ENCODE measurements around the gene DLL1.
A peak's percentile ranks its signal among the peaks of the same experiment; 100 is the strongest.

DLL1 gene

GRCh38 chr6:170294813-170295509 lies 4.1 kb upstream of the DLL1 start:
- DNase-seq = no peak

- no peak for DNase-seq
Observed at GRCh38 chr6:170294298-170294730, 3.4 kb upstream of the DLL1 start.

- DNase-seq = no peak
Observed at GRCh38 chr6:170293341-170294231, 2.7 kb upstream of the DLL1 start.

DNA sequence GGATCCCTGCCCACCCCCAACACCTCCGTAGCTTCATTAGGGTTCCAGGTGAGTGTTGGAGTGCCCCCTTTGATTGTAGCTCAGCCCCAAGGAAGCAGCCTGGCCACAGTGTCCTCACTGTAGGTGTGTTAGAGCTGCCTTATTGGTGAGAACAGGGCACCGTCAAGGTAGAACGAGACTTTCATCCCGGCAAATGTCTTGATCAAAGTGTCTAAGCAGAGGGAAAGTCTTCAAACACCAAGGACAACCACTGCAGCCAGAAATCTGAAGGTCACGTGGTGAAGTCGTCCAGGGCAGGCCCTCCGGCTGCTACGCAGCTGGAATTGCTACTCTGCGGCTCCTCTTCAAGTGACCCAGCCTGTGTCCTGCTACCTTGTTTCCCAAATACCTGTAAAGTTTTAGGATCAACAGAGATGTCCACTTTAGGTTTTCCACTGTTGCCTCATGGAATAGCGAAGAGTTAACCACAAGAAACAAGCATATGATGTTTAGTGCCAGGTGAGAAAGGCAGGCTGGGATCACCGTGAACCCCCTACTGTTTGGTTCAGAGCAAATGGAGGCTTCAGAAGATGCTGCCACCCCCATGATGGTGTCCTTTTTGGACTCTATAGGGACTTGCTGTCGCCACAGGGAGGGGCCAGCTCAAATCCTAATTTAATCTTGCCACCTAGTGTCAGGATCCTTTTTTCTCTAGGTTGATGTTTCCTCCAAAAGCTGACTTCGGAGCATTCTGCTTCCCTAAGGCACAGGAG lies 1.7 kb upstream of the DLL1 start:
- no peak for DNase-seq

- no peak for DNase-seq
Observed at GRCh38 chr6:170292111-170292406, 1.2 kb upstream of the DLL1 start.

DNA sequence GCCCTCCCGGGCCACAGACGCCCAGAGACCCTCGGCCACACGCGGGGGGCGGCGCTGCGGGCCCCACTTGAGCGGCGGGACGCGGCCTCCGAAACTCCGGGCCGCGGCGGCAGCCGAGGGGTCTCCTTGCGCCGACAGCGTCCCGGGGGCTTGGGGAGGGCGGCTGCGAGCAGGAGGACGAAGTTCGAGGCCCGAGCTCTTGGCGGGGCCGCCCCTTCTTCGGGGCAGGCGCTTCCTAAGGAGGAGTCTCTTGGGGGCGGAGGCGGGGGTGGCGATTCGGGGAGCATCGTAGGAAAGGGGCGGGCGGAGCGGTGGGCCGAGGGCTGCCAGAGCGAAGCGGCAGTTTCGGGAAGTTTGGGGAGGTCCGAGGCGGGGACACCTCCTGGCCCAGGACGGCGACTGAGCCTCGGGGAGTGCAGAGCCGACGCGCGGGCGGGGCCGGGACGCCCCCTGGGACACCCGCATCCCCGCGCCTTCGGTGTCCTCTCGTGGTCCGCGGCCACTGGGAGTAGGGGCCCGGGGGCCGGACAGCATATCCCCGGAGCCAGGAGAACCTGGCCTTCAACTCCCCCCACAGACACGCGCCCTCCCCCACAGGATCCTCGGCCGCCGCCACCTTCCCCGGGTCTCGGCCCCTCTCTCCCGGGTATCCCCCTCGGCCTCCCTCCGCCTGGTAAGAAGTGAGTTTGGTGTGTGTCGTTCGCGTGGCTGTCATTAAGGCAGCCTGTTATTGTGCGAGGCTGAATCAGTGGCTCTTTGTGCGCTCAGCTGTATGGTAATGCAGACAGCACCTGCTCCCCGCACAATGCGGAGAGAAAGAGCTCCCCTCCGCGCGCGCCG lies 613 bp upstream of the DLL1 start:
- DNase-seq = peak; percentile 53

DNA sequence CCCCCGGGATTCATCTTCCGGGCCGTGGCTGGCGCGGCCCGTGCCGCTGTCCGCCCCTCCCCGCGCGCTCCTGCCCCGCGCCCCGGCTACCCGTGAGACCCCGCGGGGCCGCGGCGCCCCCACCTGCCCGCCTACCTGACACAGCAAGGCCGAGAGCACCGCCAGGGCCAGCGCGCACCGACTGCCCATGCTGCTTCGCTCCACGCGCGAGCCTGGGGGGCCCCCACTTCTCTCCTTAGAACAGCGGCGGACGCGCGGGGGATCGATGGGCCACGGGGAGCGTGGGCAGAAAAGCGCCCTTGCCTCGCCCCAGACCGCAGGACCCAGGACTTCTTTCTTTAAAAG lies 955 bp downstream of the DLL1 start:
- DNase-seq = no peak

DNA sequence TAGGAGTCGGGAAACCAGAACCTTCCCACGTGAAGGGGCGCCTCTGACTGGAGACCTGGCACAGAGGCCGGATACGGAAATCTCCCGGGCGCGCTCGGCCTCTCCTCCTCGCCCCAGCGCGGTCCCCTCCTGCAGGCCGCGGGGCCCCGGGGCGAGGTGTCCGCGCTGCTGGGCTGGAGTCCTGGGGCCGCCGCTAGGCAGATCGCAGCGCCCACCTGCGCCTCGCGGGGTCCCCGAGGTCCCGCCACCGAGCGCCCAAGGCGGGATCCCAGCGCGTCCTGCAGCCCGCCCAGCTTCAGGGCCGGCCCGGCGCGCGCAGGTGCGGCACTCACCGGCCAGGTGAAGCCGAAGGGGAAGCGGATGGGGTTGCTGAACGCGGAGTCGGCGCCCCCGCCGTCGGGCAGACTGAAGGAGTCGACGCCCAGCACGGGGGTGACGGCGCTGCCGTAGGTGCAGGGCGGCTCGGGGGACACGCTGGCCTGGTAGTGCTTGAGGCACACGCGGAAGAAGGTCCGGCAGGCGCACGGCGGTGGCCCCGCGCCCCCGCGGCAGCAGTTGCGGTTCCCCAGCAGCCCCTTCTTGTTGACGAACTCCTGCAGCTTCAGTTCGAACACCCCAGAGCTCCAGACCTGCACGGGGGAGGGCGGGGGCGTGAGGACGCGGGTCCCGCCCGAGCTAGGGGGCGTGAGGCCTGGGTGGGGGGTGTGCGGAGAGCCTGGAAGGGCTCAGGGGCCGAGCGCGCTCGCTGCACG lies 1.5 kb downstream of the DLL1 start:
- no peak for DNase-seq

DNA sequence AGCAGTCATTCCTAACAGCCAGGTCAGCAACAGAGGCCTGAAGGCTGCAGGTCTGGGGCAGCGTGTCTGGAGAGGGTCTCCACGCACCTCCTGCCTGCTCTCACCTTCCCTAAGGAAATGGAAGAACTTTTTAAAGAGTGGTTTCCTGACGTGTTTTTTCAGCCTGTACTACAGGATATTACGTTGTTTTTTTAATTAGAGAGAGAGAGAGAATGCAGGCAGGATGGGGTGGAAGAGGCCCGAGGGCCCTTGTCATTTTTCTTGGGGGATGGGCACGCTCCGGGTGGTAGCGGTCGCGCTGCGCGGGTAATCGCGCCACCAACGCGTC lies 2.1 kb downstream of the DLL1 start:
- DNase-seq = no peak

DNA sequence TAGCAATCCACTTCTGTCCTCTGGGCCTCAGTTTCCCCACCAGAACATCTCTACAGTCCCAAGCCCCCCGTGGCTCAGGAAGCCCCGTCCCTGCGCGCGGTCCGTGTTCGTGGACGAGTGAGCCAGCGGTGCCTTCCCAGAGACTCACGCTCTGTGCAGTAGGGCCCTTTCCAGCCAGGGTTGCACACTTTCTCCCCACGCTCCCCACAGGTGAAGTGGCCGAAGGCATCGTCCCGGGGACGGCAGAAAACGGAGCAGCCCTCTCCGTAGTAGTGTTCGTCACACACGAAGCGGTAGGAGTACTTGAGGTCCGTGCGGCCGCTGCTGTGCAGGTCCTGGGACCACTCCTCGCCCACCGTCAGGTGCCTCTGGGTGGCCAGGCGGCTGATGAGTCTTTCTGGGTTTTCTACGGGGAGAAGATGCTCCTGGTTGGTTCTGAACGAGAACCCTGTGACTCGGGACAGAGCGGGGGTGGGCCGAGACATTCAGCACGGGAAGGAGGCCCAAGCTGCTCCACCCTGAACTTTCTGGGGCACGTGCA lies 2.7 kb downstream of the DLL1 start:
- DNase-seq = no peak

GRCh38 chr6:170287371-170287876 lies 3.5 kb downstream of the DLL1 start:
- no peak for DNase-seq

DNA sequence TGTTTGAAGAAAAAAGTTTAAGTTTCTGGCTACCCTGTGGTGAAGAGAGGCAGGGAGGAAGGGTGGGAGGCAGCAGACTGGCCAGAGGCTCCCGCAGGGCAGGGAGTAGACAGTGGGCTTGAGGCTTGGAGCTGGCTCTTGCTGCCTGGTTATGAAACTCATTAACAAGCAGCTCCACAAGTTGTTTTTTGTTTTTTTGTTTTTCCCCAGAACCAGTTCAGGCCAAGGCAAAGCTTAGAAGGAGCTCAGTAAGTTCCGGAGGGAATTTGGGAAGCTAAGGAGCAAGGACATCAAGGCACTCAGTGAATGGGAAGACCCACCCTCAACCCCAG lies 4.0 kb downstream of the DLL1 start:
- DNase-seq = no peak

DNA sequence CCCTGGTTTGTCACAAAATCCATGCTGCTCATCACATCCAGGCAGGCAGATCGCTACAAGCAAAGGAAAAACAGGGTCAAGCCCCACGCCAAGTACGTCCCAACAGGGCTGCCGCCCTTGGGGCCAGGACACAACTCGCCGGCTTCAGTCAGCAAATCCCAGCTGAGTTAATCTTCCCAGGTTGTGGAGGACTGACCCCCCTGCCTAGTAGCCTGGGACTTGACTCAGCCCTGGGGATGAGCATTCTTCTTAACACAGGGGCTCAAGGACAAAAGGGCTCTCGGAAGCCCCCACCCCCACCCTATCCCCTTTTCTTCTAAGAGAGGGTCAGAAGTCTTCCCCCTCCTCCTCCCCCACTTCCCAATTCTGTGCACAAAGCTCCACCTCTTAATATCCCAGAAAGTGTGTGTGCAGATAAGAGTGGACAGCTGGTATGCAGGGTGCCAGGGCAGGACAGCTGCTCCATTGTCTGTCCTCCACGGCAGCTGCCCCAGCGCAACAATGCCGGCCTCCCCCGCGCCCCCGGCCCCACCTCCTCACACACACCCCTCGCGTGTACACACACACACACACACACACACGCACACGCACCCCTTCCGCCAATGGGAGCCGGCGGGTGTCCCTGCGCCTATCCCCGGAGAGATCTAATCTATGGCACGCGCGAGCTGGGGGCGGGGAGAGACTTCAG lies 4.5 kb downstream of the DLL1 start:
- no peak for DNase-seq

DNA sequence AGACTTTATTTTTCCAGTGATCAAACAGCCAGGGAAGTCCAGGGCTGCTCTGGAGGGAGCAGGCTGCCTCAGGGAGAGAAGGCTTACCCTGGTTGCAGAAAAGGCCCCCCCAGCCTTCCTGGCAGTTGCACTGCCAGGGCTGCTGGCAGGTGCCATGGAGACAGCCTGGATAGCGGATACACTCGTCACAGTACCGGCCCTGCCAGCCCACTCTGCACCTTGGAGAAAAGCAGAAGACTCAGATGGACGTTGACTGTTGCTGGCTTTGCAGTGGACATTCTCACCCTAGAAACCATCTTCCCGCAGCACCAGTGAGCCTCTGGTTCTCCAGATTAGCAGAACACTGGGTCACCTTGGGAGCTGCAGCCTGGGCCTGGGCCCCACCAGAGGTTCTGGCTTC lies 5.4 kb downstream of the DLL1 start:
- no peak for DNase-seq

- no peak for DNase-seq
Observed at GRCh38 chr6:170284866-170285469, 5.9 kb downstream of the DLL1 start.

- no peak for DNase-seq
Observed at GRCh38 chr6:170284126-170284773, 6.6 kb downstream of the DLL1 start.

DNA sequence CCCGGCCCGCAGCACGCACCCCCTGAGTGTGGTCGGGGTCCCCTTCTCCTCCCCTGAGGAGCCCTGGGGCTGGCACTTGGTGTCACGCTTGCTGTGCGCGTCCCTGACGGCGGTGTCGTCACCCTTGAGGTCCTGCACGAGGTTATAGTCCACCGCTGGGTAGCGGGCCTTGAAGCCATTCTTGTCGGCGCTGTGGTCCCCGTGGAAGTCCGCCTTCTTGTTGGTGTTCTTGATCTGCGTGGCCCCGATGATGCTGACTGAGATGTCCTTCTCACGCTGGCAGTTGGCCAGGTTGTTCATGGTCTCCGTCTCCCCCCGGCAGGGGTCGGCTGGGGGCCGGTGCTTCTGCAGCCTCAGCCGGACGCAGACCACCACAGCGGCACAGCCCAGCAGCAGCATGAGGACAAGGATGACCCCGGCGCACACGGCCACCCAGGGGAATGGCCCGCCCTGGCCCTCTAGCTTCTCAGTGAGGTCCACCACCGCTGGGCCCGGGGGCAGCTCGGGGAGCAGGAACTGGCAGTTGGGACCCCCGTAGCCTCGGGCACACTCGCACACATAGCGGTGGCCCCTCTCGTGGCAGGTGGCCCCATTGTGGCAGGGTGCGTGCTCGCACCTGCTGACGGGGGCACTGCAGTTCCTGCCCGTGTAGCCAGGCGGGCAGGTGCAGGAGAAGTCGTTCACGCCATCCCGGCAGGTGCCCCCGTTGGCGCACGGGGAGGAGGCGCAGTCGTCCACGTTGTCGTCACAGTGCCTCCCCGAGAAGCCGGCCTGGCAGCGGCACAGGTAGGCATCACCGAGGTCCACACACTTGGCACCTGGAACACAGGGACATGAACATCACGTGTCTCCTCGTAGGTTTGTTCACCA lies 7.4 kb downstream of the DLL1 start:
- DNase-seq = no peak

DNA sequence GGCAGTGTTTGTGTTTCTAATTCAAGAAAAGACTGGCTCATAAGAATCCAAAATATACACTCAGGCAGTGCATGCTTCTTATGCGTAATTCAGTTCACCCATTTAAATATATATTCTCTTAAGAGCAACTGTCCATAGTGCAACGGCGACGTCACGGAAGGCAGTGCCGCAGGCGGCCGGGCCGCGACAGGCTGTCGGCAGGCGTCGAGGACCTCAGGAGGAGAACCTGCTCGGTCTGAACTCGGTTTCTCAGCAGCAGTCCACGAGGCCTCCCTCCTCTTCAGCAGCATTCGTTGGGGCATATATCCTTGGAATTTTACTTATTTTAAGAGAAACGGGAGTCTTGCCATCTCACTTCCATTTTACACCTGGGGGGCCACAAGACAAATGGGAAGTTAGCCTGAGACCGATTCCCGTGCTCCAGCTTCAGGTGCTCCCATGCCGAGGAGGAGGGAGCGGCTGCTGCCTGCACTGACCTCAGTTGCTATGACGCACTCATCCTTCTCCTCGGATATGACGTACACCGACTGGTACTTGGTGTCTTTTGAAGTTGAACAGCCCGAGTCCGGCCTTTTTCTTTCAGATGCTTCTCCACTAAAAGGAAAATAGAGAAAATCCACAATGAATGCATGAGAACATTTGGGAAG lies 8.2 kb downstream of the DLL1 start:
- no peak for DNase-seq

Measured in stimulated activated CD8-positive, alpha-beta memory T cell treated with anti-CD3 and anti-CD28 coated beads, Interleukin-4, amount 100 ng/mL, for 48 hours (primary cell).